ENCODE results near the gene C9orf153.

DNA sequence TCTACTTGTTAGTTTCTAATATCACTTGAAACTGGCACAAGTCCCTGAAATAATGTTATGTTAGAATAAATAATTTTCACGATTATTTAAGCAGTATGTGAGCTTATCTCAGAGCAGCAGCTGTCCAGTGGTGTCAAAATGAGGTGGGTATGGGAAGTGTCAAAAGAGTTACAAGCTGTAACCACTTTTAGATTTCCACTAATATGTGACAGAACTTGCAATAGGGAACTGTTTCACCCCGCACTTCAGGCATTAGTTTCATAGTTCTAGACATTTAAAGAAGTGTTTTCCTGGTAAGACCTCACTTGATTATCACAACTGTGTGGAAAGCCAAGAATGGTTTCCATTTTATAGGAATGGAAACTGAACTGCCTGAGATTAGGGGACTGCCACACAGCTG lies 25.8 kb upstream of the C9orf153 start:
- TF ChIP-seq, protein P1, sequence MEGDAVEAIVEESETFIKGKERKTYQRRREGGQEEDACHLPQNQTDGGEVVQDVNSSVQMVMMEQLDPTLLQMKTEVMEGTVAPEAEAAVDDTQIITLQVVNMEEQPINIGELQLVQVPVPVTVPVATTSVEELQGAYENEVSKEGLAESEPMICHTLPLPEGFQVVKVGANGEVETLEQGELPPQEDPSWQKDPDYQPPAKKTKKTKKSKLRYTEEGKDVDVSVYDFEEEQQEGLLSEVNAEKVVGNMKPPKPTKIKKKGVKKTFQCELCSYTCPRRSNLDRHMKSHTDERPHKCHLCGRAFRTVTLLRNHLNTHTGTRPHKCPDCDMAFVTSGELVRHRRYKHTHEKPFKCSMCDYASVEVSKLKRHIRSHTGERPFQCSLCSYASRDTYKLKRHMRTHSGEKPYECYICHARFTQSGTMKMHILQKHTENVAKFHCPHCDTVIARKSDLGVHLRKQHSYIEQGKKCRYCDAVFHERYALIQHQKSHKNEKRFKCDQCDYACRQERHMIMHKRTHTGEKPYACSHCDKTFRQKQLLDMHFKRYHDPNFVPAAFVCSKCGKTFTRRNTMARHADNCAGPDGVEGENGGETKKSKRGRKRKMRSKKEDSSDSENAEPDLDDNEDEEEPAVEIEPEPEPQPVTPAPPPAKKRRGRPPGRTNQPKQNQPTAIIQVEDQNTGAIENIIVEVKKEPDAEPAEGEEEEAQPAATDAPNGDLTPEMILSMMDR (conservative IDR thresholded peaks at IDR 0.05; ENCODE audit: low read depth, low read length), result no peak
- TF ChIP-seq MAFK (IDR thresholded peaks at IDR 0.05; ENCODE audit: low read depth, low read length), result no peak
- TF ChIP-seq, protein P2, sequence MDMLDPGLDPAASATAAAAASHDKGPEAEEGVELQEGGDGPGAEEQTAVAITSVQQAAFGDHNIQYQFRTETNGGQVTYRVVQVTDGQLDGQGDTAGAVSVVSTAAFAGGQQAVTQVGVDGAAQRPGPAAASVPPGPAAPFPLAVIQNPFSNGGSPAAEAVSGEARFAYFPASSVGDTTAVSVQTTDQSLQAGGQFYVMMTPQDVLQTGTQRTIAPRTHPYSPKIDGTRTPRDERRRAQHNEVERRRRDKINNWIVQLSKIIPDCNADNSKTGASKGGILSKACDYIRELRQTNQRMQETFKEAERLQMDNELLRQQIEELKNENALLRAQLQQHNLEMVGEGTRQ (IDR thresholded peaks at IDR 0.05; ENCODE audit: low read depth, low read length), result no peak
- TF ChIP-seq, protein P3, sequence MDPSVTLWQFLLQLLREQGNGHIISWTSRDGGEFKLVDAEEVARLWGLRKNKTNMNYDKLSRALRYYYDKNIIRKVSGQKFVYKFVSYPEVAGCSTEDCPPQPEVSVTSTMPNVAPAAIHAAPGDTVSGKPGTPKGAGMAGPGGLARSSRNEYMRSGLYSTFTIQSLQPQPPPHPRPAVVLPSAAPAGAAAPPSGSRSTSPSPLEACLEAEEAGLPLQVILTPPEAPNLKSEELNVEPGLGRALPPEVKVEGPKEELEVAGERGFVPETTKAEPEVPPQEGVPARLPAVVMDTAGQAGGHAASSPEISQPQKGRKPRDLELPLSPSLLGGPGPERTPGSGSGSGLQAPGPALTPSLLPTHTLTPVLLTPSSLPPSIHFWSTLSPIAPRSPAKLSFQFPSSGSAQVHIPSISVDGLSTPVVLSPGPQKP (IDR thresholded peaks at IDR 0.05; ENCODE audit: borderline replicate concordance, low read depth, low read length), result no peak
- no peak for TF ChIP-seq CEBPB (IDR thresholded peaks at IDR 0.05; ENCODE audit: low read depth, low read length)
- no peak for TF ChIP-seq RAD21 (IDR thresholded peaks at IDR 0.05; ENCODE audit: low read length)
- no peak for TF ChIP-seq RFX5 (IDR thresholded peaks at IDR 0.05; ENCODE audit: low read depth, low read length)
- no peak for TF ChIP-seq MAZ (IDR thresholded peaks at IDR 0.05; ENCODE audit: borderline replicate concordance, low read depth, low read length)

Data from IMR-90 (cell line).